Activated CD4-positive, CD25-positive, alpha-beta regulatory T cell treated with anti-CD3 and anti-CD28 coated beads, Interleukin-2, amount 50 U/mL, for 72 hours (primary cell): Measurements from ENCODE around the gene KIF21A.
A peak's percentile ranks its signal among the peaks of the same experiment; 100 is the strongest.
"Not testable (repeated sequence)": the region's sequence is repeated elsewhere in the genome, so short reads cannot be mapped to it uniquely, and the experiment has no call there.

ENCODE experiments used
- DNase-seq: peaks from one replicate; pipeline ENCODE4 v3.0.0; 2021

Gene KIF21A

GRCh38 chr12:39443081-39443928 is at the start of gene KIF21A:
Gene KIF21A, minus strand, starts transcription at chr12:39443120. Its CDS starts 150 bp downstream, at chr12:39442970.
- DNase-seq, result peak; percentile 87

GRCh38 chr12:39490500-39491282 is 47.8 kb upstream of the KIF21A start:
- no peak for DNase-seq

- no peak for DNase-seq
Measured at GRCh38 chr12:39483597-39483996, 40.7 kb upstream of the KIF21A start.

- DNase-seq, result no peak
Measured at GRCh38 chr12:39483042-39483441, 40.1 kb upstream of the KIF21A start.

- no peak for DNase-seq
Measured at GRCh38 chr12:39476894-39477293, 34.0 kb upstream of the KIF21A start.

GRCh38 chr12:39476121-39476520 is 33.2 kb upstream of the KIF21A start:
- DNase-seq, result no peak

GRCh38 chr12:39475136-39475535 is 32.2 kb upstream of the KIF21A start:
- DNase-seq, result not testable (repeated sequence)

GRCh38 chr12:39467432-39467870 is 24.5 kb upstream of the KIF21A start:
- no peak for DNase-seq

GRCh38 chr12:39464976-39465695 is 22.2 kb upstream of the KIF21A start:
- DNase-seq, result no peak

- DNase-seq, result no peak
Measured at GRCh38 chr12:39461059-39461458, 18.1 kb upstream of the KIF21A start.

GRCh38 chr12:39459027-39459434 is 16.1 kb upstream of the KIF21A start:
- no peak for DNase-seq

- DNase-seq, result no peak
Measured at GRCh38 chr12:39451977-39452376, 9.1 kb upstream of the KIF21A start.

GRCh38 chr12:39448038-39448437 is 5.1 kb upstream of the KIF21A start:
- DNase-seq, result no peak

GRCh38 chr12:39443929-39444209 is 949 bp upstream of the KIF21A start:
- DNase-seq, result no peak

GRCh38 chr12:39442831-39443080 is 164 bp downstream of the KIF21A start:
- no peak for DNase-seq

GRCh38 chr12:39441963-39442830 is 723 bp downstream of the KIF21A start:
- DNase-seq, result no peak

- no peak for DNase-seq
Measured at GRCh38 chr12:39441189-39441962, 1.5 kb downstream of the KIF21A start.

- no peak for DNase-seq
Measured at GRCh38 chr12:39440781-39441180, 2.1 kb downstream of the KIF21A start.

- DNase-seq, result no peak
Measured at GRCh38 chr12:39440101-39440500, 2.8 kb downstream of the KIF21A start.

GRCh38 chr12:39435531-39435930 is 7.4 kb downstream of the KIF21A start:
- DNase-seq, result no peak

- no peak for DNase-seq
Measured at GRCh38 chr12:39431797-39432196, 11.1 kb downstream of the KIF21A start.
